ENCODE results near the gene GJB2.

The GJB2 gene

GRCh38 chr13:20192158-20192835 is 441 bp downstream of the GJB2 start:
- DNase-seq (ENCODE audit: low spot score) = no peak

GRCh38 chr13:20191311-20192157 is 1.2 kb downstream of the GJB2 start:
- DNase-seq (ENCODE audit: low spot score) = no peak

- DNase-seq (ENCODE audit: low spot score) = no peak
Observed at GRCh38 chr13:20190481-20191310, 2.0 kb downstream of the GJB2 start.

- no peak for DNase-seq (ENCODE audit: low spot score)
Observed at GRCh38 chr13:20190076-20190475, 2.7 kb downstream of the GJB2 start.

DNA sequence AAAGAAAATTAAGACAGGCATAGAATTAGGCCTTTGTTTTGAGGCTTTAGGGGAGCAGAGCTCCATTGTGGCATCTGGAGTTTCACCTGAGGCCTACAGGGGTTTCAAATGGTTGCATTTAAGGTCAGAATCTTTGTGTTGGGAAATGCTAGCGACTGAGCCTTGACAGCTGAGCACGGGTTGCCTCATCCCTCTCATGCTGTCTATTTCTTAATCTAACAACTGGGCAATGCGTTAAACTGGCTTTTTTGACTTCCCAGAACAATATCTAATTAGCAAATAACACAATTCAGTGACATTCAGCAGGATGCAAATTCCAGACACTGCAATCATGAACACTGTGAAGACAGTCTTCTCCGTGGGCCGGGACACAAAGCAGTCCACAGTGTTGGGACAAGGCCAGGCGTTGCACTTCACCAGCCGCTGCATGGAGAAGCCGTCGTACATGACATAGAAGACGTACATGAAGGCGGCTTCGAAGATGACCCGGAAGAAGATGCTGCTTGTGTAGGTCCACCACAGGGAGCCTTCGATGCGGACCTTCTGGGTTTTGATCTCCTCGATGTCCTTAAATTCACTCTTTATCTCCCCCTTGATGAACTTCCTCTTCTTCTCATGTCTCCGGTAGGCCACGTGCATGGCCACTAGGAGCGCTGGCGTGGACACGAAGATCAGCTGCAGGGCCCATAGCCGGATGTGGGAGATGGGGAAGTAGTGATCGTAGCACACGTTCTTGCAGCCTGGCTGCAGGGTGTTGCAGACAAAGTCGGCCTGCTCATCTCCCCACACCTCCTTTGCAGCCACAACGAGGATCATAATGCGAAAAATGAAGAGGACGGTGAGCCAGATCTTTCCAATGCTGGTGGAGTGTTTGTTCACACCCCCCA is 3.8 kb downstream of the GJB2 start:
- DNase-seq (ENCODE audit: low spot score) = no peak

DNA sequence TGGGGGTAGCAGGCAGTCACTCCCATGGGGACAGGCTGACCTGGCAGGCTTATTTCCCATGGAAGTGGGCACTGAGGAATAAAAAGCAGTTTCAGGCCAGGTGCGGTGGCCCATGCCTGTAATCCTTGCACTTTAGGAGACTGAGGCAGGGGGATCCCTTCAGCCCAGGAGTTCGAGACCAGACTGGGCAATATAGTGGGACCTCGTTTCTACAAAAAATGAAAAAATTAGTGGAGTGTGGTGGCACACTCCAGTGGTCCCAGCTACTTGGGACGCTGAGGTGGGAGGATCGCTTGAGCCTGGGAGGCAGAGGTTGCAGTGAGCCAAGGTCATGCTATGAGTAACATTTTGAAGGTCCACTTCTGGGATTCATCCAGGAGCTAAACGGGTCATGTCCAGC is 6.0 kb downstream of the GJB2 start:
- no peak for DNase-seq (ENCODE audit: low spot score)

- no peak for DNase-seq (ENCODE audit: low spot score)
Observed at GRCh38 chr13:20185366-20186056, 7.2 kb downstream of the GJB2 start.

GRCh38 chr13:20182231-20182846 is 10.4 kb downstream of the GJB2 start:
- peak; percentile 50 for DNase-seq (ENCODE audit: low spot score)

DNA sequence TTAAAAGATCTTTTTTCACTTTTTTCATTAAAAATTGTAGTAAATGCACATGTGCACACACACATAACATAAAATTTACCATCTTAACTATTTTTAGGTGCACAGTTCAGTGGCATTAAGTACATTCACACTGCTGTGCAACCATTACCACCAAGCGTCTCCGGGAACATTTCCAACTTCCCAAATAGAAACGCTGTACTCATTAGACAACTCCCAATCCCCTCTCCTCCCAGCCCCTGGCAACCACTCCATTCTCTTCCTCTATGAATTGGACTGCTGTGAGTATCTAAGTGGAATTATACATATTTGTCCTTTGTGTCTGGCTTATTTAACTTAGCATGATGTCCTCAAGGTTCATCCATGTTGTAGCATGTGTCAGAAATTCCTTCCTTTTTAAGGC is 11.6 kb downstream of the GJB2 start:
- no peak for DNase-seq (ENCODE audit: low spot score)

GRCh38 chr13:20178156-20178555 is 14.6 kb downstream of the GJB2 start:
- DNase-seq (ENCODE audit: low spot score) = no peak

DNA sequence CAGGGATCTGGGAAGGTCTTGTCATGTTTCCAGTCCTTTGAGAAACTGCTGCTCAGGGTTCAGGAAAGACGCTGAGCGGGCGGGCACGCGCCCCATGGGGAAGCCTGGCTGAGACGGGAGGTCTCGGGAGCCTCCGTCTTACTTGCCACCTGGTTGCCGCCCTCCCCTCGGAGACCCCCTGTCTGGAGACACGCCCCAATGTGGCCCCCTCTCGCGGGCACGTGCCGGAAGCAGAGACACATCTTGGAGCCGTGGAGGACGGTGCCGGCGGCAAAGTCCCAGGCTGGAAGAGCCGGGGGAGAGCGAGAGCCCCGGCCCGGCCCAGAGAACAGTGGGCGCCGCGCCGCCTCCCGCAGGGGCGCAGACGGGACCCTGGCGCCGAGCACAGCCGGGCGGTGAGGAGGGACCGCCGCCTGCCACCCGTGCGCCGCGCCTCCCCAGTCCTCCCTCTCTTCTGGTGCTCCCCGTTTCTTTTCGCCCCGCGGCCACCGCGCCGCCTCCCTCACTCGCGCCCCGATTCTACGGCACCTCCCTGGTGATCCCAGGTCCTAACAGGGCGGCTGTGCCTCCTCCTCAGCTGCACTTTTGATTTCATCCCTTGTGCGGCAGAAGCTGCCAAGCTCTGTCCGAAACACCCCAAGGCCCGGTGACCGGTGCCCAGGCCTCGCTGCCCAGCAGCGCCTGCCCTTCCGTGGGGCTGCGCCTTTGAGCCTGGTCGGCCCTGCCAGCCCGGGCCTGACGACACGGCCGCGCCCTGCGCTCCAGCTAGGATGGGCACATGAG is 15.5 kb downstream of the GJB2 start:
- DNase-seq (ENCODE audit: low spot score) = no peak

DNA sequence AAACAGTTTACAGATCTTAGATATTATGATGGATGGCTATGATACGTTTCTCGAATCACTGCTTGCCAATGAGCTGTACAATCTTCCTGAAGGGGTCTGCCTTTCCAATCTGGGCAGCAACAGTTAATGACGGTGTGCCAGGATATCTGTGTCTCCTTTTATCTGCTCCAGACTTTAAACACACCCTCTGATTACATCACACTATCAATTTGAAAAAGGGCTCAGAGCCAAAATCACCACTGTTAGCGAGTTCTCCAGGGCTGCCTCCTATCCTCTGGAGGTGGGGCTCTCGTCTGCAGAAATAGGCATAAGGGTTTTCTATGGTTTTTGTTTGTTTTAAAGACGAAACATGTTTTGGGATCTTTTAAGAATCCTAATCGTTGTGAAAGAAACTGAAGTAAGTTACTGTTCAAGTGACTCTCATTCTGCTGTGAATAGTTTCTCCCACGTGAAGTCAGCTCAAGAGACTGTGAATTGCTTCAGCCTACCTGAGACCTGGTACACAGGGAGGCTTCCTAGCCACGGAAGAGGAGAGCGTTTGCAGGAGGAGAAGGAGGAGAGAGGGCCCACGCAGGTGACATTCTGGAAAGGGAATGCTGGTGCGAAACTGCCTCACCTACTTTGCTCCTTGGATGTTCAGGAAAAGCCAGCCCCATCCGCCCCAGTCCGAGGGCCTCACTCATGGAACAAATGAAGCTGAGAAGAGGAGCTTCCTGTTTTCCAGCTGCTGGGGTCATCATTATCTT is 16.7 kb downstream of the GJB2 start:
- no peak for DNase-seq (ENCODE audit: low spot score)

DNA sequence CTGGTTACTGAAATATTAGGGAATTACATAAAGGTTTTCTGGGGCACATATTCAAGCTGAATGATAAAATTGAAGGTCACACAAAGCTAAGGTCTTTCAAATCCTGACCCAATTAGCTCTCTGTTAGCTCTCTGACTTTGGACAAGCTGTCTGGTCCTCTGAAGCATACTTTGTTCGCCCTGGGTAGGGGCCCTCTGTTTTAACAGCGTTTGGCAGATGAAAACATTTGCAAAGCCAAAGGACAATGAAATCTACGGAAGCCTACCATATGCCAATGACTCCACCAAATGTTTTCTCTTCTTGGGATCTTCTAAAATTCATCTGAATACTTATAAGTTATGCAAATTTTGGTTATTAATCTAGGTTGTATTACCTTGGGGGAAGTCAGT is 17.3 kb downstream of the GJB2 start:
- no peak for DNase-seq (ENCODE audit: low spot score)

DNA sequence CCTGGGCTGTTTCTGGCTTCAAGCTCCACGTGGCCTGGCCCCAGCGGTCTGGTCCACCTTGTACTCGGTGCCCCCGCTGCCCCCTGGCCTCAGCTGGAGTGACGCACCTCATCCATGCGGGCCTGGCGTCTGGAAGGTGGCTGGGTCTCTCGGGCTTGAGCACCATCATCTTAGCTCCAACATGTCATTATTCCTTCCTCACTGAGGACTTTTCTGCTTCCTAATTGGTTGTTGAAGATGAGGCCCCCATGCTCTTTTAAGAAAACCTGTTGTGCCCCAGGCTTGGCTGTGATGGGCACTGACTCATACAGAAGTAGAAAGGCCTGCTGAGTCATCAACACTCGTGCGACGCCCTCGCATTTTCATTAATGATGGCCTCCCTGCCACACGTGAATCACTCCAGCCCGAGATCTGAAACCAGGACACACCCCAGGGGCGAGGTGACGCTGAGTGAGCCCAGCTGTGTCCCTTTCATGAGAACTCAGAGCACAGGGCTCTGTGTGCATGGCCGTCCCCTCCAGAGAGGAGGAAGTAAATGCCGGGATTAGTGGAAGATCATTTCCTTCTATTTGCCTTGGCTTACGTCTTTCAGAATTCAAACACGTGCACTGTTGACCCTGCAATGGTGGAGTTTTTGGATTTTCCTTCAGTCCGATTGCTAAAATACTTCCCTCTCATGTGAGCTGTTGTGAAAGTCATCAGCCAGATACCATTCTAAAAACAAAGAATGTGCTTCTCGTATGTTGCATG is 17.9 kb downstream of the GJB2 start:
- DNase-seq (ENCODE audit: low spot score) = peak; percentile 27

GRCh38 chr13:20173116-20173746 is 19.5 kb downstream of the GJB2 start:
- DNase-seq (ENCODE audit: low spot score) = no peak

DNA sequence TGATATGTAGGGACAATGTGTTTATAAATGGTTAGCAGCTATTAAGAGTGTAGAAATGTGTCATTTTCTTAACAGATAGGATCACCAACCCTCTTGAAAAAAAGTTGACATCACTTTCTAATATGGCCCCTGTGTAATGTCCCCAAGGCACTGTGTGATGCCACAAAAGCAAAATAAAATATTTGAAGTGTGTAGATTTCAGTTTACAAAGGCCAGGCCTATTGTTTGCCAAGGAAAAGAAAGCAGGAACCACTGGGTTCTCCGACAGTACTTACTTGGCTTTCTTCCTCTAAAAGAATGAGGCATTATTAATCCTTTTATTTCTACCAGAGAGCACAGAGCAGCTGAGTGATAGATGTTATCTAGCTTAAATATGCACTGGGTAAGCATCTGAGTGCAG is 21.4 kb downstream of the GJB2 start:
- DNase-seq (ENCODE audit: low spot score) = no peak

DNA sequence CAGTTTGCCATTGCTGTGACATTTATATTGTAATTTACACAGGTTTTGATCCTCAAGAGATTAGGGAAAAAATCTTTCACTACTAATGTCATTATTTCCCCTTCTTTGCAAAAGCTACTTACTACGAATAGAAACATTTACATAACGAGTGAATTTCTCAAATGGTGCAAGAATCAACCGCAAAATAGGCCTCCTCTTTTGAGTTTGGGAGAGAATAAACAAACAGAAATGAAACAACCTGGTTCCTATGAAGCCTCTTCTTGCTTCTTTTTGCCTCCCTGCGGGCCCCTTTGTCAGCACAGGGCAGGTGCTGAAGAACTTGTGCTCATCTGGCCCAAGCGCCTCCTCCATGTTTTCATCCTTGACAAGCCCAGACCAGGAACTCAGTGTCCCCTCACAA is 21.8 kb downstream of the GJB2 start:
- DNase-seq (ENCODE audit: low spot score) = no peak

- no peak for DNase-seq (ENCODE audit: low spot score)
Observed at GRCh38 chr13:20168396-20168795, 24.3 kb downstream of the GJB2 start.
